HK-2 (cell line): Measurements from ENCODE around the gene BAZ2B.
"Not testable (repeated sequence)": the region's sequence is repeated elsewhere in the genome, so short reads cannot be mapped to it uniquely, and the experiment has no call there.

ENCODE experiments used
- DNase-seq: peaks from one replicate; pipeline ENCODE4 v3.0.0-alpha.2; 2018; ENCODE audit not compliant: unreplicated experiment

BAZ2B gene

DNA sequence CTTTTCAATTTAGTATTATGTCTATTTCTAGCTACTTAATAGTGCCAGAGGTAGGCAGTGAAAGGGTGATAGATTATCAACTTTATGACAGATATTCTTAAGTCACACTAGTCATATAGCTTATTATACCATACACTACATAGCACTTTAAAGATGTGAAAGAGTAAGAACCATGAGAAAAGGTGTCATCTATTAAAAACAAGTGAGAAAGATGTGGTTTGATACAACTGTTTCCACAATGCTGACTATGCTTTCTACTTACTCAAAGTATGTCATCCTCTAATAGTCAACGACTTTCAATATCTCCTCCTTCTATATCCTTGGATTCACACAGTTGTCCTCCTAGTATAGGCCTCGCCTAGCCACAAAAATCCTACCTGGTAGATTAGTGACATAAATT lies 196.9 kb downstream of the BAZ2B start:
- no peak for DNase-seq

GRCh38 chr2:159411460-159411859 lies 204.9 kb downstream of the BAZ2B start:
- no peak for DNase-seq

DNA sequence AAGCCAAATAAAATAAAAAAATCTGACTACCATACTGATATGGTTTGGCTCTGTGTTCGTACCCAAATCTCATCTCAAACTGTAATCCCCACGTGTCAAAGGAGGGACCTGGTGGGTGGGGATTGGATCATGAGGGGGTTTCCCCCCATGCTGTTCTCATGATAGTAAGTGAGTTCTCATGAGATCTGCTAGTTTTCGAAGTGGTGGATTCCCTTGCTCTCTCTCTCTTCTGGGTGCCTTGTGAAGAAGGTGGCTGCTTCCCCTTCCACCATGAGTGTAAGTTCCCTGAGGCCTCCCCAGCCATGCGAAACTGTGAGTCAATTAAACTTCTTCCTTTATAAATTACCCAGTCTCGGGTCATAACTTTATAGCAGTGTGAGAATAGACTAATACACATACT lies 206.1 kb downstream of the BAZ2B start:
- DNase-seq, result no peak

DNA sequence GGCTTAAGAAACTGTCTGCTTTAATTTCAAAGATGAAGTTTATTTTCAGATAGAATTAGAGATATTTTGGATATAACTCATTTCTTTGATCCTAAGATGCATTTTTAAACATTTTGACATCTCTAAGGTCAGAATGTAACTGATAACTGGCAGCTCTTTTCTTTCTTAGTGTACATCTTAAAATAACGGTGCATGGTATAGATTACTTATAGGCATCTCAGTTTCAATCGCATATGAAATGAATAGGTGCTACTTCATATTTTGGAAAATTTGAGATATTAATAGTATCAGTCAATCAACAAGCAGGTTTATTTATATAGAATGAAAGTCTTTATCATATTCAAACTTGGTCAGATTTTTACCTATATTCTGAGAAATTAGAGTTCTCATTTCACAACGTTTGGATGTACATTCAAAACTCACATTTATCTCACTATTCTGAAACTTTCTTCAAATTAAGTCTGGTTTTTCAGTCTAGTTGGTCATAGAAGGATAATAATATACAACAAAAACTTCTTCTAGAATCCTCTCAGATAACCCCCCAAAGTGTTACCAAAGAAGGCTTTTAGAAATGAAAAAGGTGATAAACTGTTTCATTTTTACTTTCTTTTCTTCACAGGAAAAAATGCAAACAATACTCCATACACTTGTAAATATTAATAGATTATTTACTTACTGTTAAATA lies 207.1 kb downstream of the BAZ2B start:
- DNase-seq, result no peak

GRCh38 chr2:159402790-159403189 lies 213.6 kb downstream of the BAZ2B start:
- DNase-seq, result no peak

GRCh38 chr2:159402160-159402559 lies 214.2 kb downstream of the BAZ2B start:
- not testable (repeated sequence) for DNase-seq

- DNase-seq, result no peak
Measured at GRCh38 chr2:159399716-159400415, 216.5 kb downstream of the BAZ2B start.

- DNase-seq, result no peak
Measured at GRCh38 chr2:159396799-159397198, 219.5 kb downstream of the BAZ2B start.

- no peak for DNase-seq
Measured at GRCh38 chr2:159382447-159383028, 233.8 kb downstream of the BAZ2B start.

GRCh38 chr2:159381574-159381973 lies 234.8 kb downstream of the BAZ2B start:
- peak; percentile 64 for DNase-seq

- no peak for DNase-seq
Measured at GRCh38 chr2:159380685-159381239, 235.6 kb downstream of the BAZ2B start.

- DNase-seq, result no peak
Measured at GRCh38 chr2:159379181-159379580, 237.2 kb downstream of the BAZ2B start.

DNA sequence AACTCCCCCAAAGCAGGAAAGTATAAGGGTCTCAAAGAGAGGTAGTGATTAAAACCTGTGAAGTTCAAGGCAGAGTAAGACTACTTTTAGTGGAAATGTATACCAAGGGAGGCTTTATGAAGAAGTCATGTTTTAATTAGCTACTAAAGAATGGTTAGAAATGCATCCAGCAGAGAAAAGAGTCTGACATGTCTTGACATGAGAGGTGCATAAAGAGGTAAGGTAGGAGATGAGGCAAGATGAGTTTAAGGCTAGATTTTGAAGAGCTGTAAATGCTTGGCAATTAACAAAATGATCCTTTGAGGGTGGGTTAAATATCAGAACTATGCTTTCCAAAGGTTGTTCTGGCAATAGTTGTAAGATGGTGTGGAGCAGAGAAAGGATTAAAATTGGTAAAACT lies 241.1 kb downstream of the BAZ2B start:
- DNase-seq, result no peak

DNA sequence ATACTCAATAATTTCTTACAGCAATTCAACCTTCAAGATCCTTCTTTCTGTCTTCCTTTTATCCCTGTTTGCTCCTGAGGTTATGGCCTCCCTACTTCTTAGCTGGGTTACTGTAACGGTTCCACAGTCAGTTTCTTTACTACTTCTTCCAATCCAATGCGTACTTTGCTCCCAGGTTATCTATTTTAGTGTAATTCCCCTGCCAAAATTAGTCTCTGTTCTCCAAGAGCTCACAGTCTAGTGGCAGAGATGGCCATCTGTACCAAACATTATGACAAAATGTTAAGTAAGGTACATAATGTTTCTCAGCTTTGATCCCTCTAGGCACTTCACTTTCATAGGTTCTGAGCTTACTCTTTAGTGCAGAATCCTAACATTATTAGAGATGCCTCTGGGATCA lies 244.8 kb downstream of the BAZ2B start:
- no peak for DNase-seq

DNA sequence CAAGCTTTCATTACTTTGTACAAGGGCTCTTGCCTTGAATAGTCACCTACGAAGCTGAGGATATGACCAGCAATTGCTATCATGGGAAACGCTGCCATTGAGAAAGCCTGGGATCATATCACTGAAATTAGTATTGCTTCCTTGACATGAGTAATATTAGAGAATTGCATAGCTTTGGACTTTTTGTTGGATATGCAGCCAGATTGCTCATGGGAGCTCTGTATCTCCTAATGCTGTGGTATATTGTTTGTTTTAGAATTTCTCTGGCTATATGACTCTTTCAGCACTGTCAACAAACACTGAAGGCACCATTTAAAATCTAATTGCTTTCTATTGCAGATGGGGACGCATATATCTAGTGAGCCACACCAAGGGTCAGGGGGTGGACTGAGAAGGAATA lies 249.8 kb downstream of the BAZ2B start:
- no peak for DNase-seq

GRCh38 chr2:159362816-159363251 lies 253.5 kb downstream of the BAZ2B start:
- DNase-seq, result peak; percentile 43

GRCh38 chr2:159362094-159362493 lies 254.3 kb downstream of the BAZ2B start:
- DNase-seq, result no peak

- not testable (repeated sequence) for DNase-seq
Measured at GRCh38 chr2:159361603-159362002, 254.7 kb downstream of the BAZ2B start.

GRCh38 chr2:159356053-159356554 lies 260.2 kb downstream of the BAZ2B start:
- no peak for DNase-seq

DNA sequence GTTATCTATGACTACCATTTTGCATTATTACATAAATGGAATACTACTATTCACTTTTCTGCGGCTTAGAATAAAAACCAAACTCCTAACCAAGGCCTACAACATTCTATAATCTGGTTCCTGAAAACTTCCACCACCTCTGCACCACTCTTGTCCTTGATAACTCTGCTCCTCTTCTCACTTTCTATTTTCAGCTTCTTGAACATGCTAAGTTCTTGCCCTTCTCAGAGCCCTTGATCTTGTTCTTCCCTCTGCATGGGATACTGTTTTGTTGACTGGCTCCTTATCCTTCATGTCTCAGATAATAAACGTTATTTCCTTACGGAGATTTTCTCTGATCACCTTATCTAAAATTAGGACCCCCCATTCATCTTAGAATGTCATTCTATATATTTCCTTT lies 264.4 kb downstream of the BAZ2B start:
- no peak for DNase-seq

DNA sequence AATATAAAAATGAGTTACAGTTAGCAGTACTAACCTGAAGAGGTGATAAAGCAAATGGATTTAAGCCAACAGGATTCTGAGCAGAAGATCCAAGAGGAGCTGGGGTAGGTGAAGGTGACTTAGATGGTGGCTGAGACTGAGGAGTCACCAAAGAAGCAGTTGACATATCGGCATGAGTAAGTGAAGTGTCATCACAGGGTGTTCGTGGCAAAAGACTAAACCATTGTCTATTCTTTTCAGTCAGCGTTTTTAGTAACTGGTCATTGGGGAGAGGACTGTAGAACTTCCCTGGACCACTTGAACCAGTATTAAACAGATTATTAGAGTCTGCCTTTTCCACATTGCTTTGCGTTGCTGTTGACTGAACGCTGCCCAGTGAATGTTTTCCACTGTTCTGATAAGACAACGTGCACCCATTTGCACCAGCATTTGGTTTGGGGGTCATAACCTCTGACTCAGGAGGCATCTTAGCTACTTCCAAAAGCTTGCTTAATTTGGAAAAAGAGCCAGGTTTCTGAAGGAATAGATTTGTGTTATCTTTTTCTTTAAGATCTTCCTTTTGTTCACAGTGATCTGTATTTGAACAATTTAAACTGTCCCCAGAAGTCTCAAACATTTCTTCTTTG lies 266.6 kb downstream of the BAZ2B start:
- DNase-seq, result no peak

DNA sequence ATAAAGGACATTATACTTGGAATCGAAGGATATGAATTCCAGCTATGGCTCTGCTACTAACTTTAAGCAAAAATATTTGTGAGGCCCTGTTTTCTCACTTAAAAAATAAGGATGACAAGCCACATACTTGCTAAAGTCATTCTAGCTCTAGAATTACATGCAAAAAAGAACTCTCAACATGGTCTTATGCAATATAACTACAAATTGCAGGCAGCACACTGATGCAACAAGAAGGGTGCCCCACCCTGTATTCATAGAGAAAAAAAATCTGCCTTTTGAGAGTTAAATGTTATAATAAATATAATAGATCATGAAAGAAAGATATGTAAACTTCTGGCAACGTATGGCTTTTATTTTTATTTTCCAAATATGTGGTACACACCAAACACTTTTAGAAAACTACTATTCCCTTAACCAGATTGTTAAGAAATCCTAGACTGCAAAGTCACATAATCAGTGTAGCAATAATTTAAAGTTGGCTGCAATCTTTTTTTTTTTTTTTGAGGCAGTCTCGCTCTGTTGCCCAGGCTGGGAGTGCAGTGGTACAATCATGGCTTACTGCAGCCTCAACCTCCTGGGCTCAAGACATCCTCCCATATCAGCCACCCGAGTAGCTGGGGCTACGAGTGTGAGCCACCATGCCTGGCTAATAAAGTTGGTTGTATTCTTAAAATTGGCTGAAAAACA lies 289.6 kb downstream of the BAZ2B start:
- no peak for DNase-seq
